PC-3 (cell line): ENCODE measurements around the gene TEX14.

Experiments used
- CTCF ChIP-seq: fragments of 300-600 bp; sonication (generic); conservative IDR thresholded peaks from 2 replicates; pipeline ENCODE4 v1.5.1; 2017; ENCODE audit warnings: antibody characterized with exemption, low read depth, mild to moderate bottlenecking, low read length
- EZH2 ChIP-seq: fragments of 300-600 bp; sonication (generic); IDR thresholded peaks from one replicate; pipeline ENCODE4 v1.6.1; 2017; ENCODE audit warnings: antibody characterized with exemption, mild to moderate bottlenecking, low read length; ENCODE audit not compliant: unreplicated experiment

- TF ChIP-seq CTCF, result no peak
- TF ChIP-seq EZH2, result no peak
Observed at GRCh38 chr17:58539698-58540097, 152.1 kb downstream of the TEX14 start.
